HG03460 (cell line): ENCODE measurements around the gene ACE2.

Source experiments
- ATAC-seq: cut with Tn5 transposase; IDR thresholded peaks from one replicate; pipeline ENCODE4 v1.9.1; 2021; ENCODE audit not compliant: unreplicated experiment

The ACE2 gene

DNA sequence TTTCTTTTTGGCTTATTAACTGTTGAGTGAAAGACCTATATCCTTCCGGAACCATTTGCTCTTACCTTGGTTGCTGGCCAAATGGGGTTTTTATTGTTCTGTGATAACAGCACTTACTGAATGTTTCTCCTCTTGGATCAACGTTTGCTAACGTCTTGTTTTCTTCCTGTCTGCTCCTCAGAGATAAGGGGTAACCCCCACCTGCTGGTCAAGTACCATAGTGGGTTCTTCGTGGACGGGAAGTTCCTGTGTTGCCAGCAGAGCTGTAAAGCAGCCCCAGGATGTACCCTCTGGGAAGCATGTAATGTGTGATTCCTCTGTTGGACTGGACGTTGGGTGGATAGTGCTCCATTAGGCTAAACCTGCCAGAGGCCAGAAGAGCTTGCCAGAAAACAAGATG, 84.8 kb downstream of the ACE2 start:
- no peak for ATAC-seq

- ATAC-seq, result no peak
Measured at GRCh38 chrX:15514279-15514678, 86.5 kb downstream of the ACE2 start.

- ATAC-seq, result no peak
Measured at GRCh38 chrX:15512401-15512965, 88.3 kb downstream of the ACE2 start.

- no peak for ATAC-seq
Measured at GRCh38 chrX:15511563-15511962, 89.2 kb downstream of the ACE2 start.
